HG03196 (cell line): ENCODE measurements around the gene ADCY5.

Experiments used
- ATAC-seq: cut with Tn5 transposase; IDR thresholded peaks from one replicate; pipeline ENCODE4 v1.9.1; 2021; ENCODE audit not compliant: unreplicated experiment

ADCY5 gene

GRCh38 chr3:123312331-123313265 lies 136.3 kb downstream of the ADCY5 start:
- ATAC-seq: no peak

DNA sequence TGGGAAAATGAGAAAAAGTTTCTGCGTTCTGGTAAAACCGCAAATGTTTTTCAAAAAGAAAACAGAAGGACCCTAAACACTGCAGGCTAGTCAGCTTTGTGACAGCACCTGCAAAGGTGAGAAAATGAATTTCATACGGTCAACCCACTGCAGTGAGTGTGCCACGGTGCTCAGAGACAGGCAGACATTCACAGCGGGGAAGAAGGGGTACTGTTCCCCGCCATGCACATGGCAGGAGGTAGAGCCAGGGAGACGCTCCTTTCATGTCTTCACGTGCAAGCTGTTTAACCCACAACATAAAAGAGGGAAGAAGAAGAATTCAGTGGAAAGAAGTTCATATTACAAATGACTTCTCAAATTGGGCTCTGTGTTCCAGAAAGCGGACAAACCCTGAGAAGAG lies 137.7 kb downstream of the ADCY5 start:
- ATAC-seq: no peak

GRCh38 chr3:123310741-123311140 lies 138.1 kb downstream of the ADCY5 start:
- ATAC-seq: no peak

DNA sequence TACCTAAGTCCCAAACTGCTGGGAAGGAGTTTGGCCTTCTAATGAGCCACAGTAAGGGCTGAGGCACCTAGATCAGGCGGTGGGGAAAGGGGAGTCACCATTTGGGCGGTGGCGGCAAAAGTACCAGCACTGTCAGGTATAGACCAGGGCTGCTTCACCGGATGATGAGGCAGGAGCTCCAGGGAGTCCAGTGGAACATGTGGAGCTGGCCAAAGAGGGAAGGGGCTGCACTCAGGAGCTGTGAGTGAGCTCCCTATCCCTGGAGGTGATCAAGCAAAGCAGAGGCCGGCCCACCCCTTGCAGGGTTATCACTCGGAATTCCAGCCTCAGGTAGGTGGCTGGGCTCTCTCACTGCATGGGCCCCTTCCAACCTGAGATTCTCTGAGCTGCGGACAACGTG lies 138.7 kb downstream of the ADCY5 start:
- no peak for ATAC-seq

DNA sequence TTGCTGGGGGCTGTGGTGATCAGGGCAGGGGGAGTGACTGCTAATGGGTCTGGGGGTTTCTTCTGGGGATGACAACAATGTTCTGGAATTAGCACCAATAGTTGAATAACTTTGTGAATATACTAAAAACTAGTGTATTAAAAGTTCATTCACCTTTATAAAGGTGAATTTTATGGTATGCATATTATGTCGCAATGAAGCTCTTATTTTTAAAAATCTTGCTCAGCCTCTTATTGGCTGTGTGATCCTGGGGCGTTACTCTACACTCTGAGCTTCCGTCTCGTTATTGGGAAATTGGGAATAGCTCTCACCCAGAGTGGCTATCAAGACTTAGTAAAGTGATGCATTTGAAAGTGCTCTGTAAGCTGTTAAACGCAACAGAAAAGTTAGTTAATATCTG lies 141.8 kb downstream of the ADCY5 start:
- no peak for ATAC-seq

GRCh38 chr3:123305192-123305591 lies 143.7 kb downstream of the ADCY5 start:
- ATAC-seq: no peak

- no peak for ATAC-seq
Observed at GRCh38 chr3:123303976-123304560, 144.8 kb downstream of the ADCY5 start.

- no peak for ATAC-seq
Observed at GRCh38 chr3:123302961-123303360, 145.9 kb downstream of the ADCY5 start.

DNA sequence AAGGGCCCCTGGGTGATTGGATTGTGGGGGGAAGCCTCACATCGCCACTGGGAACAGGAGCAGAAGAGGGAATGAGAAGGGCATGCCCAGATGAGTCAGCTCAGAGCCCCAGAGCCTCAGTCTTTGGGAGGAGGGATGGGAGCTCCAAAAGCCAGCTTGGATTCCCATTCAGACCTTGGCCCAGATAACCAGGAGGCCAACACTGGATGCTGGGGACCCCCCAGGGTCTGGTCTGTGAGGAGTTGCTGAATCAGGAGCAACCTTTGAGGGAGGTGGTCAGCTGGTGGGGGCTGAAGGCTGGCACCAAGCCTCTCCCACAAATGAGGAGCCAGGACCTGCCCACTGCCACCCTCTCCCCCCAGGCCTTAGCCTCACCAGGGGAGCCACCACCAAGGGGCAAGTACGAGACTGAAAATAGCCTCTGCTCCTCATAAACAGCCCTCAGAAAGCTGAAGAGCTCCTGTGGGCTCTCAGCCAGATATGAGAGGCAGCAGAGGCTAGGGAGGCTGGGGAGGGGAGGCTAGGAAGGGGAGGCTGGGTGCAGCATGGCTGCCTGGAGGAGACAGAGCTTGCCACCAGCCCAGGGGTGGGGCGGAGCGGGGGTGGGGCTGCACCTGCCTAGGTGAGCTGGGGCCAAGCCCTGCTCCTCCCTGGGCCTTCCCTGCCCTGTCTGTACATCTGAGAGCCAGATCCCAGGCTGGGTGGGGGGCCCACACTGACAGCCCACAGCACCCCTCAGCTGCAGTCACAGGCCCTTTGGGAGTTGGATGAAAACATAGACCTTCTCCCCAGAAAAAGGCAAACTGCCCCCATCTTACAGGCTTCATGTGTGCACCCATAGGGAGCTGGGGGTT lies 147.3 kb downstream of the ADCY5 start:
- ATAC-seq: no peak

- no peak for ATAC-seq
Observed at GRCh38 chr3:123300583-123300982, 148.3 kb downstream of the ADCY5 start.

DNA sequence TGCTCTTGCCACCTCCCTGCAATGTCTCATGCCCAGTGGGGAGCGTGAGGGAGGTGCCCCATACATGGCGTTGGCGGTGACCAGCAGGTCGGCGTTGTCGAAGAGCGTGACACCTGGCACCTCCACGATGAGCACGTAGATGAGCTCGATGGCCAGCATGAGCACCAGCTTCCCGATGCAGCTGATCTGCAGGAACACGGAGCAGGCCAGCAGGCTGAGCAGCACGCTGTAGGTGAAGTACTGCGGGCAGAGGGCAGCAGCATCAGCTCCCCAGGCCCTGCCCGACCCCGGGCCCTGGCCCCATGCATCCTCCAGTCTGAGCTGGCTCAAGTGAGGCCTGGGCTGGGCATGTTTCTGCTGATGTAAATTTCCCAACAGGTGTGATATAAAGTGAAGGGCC lies 148.8 kb downstream of the ADCY5 start:
- no peak for ATAC-seq

DNA sequence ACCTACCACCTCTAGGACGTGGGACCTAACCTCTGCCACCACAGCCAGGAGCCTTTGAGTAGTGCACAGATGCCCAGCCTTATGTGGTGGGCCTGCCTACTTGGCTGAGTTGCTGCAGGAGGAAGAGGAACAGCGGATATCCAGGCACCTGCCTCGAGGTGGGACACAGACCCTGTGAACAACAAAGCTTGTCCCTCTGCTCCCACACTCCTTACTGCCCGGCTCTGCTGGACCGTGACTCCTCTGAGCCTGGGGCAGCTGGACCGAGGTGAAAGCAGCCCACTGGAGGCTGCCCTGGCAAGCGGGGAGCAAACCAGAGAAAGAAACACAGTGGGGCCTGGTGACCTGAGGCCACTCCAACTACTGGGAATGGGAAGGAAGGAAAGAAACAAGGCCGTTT lies 149.3 kb downstream of the ADCY5 start:
- no peak for ATAC-seq

GRCh38 chr3:123298903-123299302 lies 150.0 kb downstream of the ADCY5 start:
- no peak for ATAC-seq

DNA sequence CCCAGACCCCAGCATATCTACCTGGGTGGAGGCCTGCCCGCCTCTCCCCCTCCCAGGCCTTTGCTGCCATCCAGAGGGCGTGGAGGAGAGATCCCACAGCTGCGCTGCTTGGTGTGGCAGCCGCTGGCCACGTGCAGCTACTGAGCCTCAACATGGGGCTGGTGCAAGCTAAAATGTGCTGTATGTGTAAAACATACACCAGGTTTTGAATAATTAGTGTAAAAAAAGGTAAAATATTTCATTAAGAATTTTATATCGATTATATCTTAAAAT lies 151.3 kb downstream of the ADCY5 start:
- no peak for ATAC-seq

DNA sequence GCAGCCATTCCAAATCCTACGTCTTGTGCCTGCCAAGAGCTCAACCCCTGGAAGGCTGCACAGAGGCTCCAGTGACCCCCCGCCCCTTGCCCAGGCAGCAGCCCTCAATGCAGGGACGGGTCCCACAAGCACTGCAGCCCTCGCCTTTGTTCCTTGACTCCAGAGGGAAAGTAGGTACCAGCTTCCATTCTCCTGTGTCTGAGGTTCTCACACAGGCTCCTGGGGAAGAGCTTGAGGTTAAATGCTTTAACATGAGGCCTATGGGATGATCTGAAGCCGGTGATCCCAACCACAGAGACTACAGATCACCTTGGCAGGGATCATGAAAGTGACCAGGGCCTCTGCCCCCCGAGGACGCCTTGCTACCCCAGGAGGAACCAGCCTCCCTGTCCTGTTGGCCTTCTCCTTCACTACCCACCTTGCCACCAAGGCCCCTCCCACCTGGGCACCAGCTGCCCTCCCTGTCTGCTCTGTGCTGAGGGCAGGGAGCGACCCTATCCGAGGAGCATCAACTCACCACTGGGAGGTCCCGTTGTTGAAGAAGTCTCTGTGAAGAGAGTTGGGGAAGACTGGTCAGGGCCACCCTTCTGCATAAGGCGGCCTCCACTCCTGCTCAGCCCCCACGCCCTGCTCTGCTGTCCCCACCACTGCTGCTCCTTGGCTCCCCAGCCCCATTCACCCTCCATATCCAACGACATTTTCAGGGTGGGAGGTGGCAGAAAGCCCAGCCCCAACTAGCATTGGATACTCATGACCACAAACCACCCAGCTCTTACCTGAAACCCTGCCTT lies 151.9 kb downstream of the ADCY5 start:
- ATAC-seq: no peak

DNA sequence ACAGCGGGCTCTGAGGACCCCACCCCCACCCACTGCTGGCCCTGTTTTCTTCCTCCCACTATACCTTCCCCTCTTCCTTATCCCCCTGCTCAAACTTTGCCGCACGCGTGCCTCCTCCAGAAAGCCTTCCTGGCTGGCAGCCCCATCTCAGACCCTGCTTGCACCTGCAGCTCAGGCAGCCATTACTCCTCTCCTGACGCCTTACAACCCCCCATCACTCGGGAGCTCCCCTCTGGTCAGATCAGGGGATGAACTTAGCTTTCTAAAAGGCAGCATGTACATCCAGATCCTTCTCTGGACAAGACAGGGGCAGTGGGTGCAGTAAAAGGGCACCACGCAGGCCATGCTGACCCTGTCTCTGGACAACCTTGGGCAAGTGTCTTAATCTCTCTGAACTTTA lies 152.6 kb downstream of the ADCY5 start:
- ATAC-seq: no peak

GRCh38 chr3:123295901-123296250 lies 153.0 kb downstream of the ADCY5 start:
- ATAC-seq: no peak

GRCh38 chr3:123295171-123295900 lies 153.6 kb downstream of the ADCY5 start:
- no peak for ATAC-seq

DNA sequence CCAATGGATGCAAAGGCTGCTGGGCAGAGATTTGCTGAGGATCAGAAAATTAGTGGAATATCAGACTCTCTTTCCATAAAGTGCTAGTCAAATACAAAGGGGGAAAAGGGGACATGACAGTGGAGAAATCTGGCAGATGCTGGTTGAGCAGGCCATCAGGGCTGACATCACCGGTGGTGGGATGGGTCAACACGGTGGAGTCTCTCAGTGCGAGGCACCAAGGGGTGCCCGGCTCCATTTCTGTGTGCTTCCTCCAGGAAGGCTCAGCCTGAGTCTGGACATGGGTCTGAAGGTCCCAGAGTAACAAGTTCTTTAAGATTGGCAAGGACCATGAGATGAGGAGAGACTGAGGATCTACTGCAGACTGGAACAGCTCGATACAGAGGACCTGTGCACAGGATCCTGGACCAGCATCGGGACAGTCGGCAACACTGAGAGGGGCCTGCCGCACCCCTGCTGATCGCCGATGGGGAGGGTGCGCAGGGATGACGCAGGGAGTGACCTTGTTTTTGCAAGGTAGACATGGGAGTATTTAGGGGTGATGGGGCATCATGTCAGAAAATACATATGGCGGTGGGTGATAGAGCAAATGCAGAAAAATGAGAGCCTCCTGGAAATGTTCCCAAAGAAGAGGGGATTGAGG lies 154.5 kb downstream of the ADCY5 start:
- no peak for ATAC-seq
